Uterus (tissue), 2 donors: ENCODE results near the gene CELF2.

Source experiments
- POLR2A ChIP-seq, 2 donors: fragments of 450-650 bp; IDR thresholded peaks; one replicate each; pipeline ENCODE4 v1.6.1; 2016; ENCODE audit warnings: antibody characterized with exemption in 2 of 2, mild to moderate bottlenecking in 1 of 2, moderate library complexity in 1 of 2
- TF ChIP-seq, protein P1 (sequence below), 4 experiments: fragments of 200-600 bp in 2 of 4; fragments of 450-650 bp in 2 of 4; sonication (generic) in 2 of 4; IDR thresholded peaks; one replicate each; pipeline ENCODE4 v1.5.1; 2016 to 2019; ENCODE audit warnings: antibody characterized with exemption in 4 of 4, mild to moderate bottlenecking in 2 of 4, moderate library complexity in 1 of 4

DNA sequence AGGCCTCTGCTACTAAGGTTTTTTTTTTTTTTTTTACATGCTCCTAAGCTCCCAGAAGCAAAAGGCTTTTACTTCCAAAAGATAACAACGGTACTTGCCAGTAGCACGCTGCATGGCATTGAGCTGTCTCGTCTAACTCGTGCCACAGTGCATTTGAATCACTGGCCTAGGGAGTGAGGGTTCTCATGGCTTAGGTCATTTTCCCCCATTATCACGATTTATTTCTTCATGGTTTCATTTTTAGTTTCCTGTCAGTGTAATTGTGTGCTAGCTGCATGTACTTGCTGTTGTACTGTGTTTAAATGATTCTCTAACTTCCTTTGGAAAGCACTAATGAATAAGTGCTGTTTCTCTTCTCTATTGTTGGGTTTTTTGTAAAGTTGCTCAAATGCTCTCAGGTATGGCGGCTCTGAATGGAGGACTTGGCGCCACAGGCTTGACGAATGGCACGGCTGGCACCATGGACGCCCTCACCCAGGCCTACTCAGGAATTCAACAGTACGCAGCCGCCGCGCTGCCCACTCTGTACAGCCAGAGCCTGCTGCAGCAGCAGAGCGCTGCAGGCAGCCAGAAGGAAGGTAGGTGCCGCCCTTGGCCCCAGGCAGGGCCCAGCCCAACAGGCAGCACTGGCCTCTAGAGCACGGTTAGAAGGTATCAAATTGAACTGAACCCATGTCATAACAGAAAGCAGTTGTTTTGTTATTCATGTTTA lies 303.3 kb downstream of the CELF2 start:
- TF ChIP-seq, protein P1, sequence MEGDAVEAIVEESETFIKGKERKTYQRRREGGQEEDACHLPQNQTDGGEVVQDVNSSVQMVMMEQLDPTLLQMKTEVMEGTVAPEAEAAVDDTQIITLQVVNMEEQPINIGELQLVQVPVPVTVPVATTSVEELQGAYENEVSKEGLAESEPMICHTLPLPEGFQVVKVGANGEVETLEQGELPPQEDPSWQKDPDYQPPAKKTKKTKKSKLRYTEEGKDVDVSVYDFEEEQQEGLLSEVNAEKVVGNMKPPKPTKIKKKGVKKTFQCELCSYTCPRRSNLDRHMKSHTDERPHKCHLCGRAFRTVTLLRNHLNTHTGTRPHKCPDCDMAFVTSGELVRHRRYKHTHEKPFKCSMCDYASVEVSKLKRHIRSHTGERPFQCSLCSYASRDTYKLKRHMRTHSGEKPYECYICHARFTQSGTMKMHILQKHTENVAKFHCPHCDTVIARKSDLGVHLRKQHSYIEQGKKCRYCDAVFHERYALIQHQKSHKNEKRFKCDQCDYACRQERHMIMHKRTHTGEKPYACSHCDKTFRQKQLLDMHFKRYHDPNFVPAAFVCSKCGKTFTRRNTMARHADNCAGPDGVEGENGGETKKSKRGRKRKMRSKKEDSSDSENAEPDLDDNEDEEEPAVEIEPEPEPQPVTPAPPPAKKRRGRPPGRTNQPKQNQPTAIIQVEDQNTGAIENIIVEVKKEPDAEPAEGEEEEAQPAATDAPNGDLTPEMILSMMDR (IDR thresholded peaks at IDR 0.05), result no peak
- TF ChIP-seq POLR2A (IDR thresholded peaks at IDR 0.05), result no peak
